ENCODE results near the gene DARS1.

DNA sequence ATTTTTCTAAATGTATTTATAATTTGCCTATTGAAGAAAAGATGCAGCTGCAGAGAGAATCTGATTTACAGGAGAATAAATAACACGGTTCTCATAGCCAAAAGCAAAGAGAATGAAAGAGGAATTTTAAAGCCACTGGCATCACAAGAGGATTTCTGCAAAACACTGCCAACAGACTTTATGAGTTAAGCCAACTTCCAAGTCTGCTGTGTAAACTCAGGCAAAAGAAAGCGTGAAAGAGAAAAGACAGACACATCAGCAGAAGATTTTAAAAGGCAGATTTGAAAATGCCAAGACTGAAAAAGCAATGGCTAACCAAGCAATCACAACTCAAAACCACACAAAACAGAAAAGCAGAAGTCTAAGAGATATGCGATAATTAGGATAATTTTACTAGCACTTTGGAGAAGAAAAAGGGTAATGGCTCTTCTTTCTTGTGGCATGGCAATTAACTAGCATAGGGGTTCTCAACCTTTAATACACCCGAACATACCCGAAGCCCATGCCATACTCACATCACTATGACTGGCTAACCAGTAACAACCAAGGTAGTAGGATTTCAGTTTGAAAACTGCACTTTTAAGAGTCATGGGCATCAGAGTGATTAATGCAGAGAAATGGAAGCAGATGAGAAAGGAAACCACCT, 4.9 kb downstream of the DARS1 start:
- TF ChIP-seq POLR2A (IDR thresholded peaks at IDR 0.05): no peak
- TF ChIP-seq, protein P1, sequence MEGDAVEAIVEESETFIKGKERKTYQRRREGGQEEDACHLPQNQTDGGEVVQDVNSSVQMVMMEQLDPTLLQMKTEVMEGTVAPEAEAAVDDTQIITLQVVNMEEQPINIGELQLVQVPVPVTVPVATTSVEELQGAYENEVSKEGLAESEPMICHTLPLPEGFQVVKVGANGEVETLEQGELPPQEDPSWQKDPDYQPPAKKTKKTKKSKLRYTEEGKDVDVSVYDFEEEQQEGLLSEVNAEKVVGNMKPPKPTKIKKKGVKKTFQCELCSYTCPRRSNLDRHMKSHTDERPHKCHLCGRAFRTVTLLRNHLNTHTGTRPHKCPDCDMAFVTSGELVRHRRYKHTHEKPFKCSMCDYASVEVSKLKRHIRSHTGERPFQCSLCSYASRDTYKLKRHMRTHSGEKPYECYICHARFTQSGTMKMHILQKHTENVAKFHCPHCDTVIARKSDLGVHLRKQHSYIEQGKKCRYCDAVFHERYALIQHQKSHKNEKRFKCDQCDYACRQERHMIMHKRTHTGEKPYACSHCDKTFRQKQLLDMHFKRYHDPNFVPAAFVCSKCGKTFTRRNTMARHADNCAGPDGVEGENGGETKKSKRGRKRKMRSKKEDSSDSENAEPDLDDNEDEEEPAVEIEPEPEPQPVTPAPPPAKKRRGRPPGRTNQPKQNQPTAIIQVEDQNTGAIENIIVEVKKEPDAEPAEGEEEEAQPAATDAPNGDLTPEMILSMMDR (IDR thresholded peaks at IDR 0.05): no peak
